Fibroblast of skin of left quadriceps (primary cell): ENCODE measurements around the gene ANO2.

Source experiments
- DNase-seq, 2 experiments: peaks; one replicate each; pipeline ENCODE4 v3.0.0-alpha.2; 2013; ENCODE audit warnings: low read depth in 2 of 2

Gene ANO2

GRCh38 chr12:5778821-5779220 lies 166.2 kb downstream of the ANO2 start:
- DNase-seq: no peak

DNA sequence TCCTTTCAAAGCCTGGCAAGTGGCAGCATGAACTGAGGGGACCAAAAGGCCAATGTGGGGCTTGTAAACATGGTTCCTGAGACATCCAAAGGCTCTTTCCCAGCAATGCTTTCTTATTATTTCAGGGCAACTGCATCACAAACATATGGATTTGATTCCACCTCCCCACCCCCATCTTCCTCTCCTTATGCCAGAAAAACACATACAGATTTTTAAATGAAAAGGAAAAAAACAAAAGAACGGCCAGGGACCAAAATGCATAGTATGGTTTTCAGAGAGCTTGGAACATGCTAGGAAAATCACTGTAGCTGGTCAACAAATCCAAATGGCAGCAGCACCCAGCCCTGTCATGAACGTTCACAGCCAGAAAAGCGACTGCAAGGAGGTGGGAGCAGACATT lies 167.6 kb downstream of the ANO2 start:
- peak in 1 of 2 experiments; percentile 10 for DNase-seq

DNA sequence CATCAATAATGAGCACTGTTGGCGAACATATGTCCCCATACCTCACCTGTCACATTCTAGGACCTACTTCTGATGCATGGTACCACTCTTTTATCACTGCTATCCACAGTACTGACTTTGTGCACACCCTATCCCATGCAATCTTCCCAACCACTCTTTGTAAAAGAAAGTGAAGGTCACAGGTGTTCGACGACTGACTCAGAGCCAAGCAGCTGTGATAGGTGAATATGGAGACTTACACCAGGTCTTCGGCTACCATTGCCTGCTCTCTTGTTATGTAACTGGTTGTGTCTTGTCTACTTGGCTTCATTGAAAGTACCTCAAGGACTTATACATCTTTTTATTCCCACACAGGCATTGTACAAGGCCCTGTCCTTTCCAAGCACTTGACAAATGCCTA lies 169.0 kb downstream of the ANO2 start:
- no peak for DNase-seq

DNA sequence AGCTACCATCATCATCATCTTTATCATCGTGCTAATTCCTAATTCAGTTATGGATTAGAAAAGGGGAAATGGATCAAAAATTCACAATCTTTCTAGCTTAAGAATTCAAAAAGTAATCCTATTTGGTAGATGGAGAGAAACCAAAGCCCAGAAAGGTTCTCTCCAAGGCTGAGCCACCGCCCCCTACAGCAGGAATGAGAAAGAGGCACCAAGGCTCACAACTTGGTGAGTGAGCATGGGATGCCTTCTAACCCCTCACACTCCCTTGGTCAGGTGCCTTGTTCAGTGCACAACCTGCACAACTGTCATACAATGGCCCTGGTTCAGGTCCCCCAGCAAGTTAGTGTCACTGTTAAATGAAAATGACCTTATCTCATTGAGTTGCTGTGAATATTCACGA lies 171.5 kb downstream of the ANO2 start:
- DNase-seq: no peak

DNA sequence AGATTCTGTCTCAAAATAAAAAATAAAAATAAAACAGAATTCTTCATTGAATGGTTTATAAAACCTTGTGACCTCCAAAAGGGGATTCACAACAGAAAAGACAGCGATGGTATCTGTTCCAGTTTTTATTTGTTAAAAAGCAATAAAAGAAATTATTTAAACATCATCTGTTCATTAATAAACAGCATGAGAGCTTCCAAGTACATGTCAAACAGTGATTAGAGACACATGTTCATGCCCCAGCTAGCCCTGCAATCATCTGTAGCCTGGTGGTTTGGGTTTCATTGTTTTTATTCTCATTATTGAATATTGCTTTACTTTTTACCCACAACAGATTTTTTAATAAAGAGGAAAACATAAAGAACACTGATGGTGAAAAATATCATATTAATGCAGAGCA lies 173.3 kb downstream of the ANO2 start:
- DNase-seq: no peak

DNA sequence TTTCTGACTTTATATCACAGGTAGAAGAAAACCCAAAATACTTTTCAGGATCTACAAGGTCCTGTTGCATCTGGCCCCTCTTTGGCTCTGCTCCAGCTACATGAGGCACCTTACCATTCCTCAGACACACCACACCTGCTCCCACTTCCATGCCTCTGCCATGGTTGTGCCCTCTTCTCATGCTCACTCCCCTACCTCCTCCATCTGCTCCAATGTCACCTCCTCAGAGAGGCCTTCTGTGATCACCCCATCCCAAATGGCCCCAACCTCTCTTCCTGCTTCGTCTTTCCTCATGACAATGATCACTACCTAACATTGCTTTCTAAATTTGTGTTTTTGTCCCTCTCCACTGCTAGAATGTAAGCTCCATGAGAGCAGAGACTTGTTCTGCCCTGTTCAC lies 174.3 kb downstream of the ANO2 start:
- DNase-seq: no peak

DNA sequence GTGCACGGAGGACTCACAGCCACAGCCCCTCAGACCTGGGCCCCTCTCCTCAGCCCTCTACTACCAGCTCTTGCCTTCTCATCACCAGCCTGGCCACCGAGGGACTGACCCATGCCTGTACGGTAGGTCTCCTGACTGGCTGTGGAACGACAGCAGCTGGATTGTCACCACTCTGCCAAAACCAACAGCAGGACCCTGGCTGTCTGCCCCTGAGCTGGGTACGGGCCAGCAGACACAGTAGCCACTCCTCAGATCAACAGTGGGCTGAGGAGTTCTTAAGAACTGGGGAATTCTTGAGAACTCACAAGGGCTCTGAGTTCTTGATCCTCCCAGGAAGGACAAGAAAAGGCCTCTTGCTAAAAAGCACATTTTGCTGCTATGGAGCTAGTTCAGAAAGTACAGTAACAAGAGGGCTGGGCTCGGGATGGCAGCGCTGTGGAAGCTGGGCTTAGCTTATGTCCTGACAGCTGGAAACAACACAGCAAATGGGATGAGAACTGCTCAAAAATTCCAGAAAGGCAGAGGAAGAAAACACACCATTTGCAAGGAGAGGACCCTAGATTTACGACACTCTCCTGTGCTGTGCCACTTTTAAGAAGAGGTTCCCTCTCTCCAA lies 176.4 kb downstream of the ANO2 start:
- DNase-seq: no peak

GRCh38 chr12:5768171-5768570 lies 176.9 kb downstream of the ANO2 start:
- DNase-seq: no peak

- no peak for DNase-seq
These were observed 186.7 kb downstream of the ANO2 start for GRCh38 chr12:5758347-5758746.

DNA sequence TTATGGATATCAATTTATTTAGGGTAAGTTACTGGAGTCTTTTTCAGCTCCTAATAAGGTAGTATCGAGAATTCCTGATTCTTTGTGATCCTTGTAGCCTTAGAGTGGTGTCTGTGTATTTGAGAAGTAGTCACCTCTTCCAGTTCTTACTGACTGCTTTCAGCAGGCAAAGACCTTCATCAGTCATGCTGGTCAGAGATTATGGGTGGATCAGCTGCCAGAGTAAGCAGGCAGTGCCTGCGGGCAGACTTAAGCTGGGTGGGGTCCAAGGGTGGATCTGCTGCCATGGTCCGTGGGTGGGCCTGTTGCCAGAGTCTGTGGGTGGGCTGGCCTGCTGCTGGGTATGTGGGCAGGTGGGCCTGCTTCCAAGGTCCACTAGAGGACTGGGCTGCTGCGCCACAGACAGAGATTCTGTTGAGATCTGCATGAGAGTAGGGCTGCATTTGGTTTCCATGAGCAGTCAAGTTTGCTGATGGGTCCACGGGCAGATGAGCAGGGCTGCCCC lies 188.7 kb downstream of the ANO2 start:
- no peak for DNase-seq

DNA sequence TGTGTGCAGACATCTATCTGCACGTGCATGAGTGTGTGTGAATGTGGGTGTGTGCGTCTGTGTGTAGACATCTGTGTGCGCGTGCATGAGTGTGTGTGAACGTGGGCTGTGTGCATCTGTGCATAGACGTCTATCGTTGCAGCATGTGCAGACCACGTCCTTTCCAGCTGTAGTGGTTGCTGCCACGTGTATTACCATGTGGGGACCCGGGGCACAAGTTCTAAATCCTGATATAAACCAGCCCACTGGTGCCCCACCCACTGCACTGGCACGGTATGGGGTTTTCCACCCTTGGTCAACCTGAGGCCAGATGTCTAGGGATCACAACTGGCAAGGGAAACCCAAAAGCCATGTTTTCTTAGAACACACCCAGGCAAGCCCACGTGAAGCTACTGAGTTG lies 197.0 kb downstream of the ANO2 start:
- no peak for DNase-seq

DNA sequence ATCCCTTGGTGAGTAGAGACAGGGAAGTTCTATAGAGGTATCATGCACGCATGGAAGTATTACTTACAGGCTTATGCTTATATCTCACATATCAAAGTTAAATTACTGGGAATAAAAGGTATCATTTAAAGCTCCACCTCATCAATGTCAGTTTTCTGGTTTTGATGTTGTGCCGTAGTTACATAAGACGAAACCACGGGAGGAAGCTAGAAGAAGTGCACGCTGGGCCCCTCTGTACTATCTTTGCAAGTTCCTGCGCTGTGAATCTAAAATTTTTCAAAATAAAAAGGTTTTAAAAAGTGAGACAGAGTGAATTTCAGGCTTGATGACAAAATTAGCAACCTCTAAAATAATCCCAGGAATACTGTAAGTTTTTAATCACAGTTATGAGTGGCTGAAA lies 198.1 kb downstream of the ANO2 start:
- no peak for DNase-seq

DNA sequence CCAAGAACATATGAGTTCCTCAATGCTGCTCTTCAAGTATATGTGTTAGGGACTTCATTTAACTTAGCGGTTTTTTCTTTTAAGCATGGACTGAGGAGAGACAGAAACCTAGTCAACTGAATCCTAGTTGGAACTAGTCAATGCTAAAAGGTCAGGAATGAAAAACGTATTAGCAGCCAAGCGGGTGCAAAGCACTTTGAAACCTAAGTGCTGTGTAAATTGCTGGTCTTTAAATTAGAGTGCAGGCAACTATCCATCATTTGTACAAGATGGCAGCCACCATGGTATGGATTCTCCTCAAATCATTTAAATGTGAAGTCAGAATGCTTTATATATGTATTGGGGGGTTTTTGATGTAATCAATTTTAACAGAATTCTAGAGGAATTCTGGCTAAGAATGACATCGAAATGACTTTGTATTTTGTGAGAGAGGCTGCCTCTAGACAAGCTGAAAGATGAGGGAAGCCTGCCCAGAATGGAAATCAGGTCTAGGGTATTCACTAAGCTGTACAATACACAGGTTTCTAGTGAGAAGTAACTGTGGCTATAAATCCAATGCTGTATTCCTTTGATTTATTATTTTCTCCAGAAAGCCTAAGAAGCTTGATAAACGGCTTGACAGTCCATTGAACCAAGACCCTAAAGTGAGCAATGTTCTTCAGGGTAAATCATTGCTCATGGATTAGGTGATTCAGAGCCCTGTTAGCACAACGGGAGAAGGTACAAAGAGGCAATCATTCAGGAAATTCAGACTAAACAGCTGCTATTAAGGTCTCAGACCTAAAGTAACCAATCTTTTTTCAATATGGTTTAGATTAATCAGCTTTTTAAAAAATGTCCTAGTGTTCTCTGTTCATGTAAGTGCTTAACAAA lies 198.8 kb downstream of the ANO2 start:
- no peak for DNase-seq

GRCh38 chr12:5745251-5745888 lies 199.7 kb downstream of the ANO2 start:
- DNase-seq: peak; percentile 55 to 56

DNA sequence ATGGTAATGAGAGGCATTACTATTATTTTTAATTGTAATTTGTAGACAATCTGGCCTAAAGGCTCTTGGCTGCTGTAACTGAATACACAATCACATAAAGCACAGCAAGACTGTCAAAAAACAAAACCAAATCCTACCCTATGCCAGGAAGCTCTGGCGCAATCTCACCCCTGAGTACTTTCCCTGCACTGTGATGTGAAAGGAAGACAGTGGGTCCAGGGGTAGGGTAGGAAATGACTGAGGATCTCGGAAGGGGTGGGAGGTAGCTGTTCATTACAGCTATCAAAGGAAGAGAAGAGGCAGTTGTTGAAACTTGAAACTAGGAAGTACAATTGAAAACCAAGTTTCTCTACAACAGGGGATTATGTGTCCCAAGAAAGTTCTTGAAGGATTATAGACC lies 202.8 kb downstream of the ANO2 start:
- no peak for DNase-seq

GRCh38 chr12:5739917-5740316 lies 205.1 kb downstream of the ANO2 start:
- no peak for DNase-seq

DNA sequence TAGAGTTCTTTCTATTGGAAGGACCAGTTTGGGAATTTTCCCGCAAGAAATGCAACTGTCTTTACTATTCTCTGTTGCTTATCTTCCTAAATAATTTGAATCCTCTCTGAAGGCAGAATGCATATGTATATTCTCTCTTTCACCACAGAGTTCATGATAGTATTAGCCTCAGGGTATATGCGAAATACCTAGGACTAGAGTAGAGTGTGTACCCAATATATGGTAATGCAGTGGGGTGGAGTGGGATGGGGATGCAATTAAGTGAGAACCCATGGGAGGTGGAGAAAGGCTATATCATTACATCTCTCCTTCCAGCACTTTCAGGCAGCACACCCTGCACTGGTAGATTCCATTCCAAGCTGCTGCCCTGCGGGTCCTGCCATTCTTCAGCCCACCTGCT lies 207.3 kb downstream of the ANO2 start:
- no peak for DNase-seq

DNA sequence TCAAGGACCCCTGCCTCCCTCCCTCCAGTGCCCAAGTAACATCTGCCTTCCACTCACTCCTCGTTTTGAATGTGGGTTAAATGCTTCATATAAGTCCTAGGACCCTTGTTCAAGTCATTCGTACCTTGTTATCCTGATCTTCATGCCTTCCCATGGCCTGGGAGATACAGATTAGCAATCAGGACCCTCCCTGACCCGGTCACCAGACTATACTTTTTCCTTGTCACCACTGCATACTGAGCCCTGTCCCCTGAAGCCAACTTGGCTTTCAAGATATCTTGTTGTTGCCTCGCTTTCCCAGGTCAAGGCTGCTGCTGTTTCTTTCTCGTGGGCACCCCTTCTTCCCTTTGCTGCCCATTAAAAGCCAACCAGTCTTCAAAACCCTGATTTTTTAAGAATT lies 208.5 kb downstream of the ANO2 start:
- DNase-seq: no peak

DNA sequence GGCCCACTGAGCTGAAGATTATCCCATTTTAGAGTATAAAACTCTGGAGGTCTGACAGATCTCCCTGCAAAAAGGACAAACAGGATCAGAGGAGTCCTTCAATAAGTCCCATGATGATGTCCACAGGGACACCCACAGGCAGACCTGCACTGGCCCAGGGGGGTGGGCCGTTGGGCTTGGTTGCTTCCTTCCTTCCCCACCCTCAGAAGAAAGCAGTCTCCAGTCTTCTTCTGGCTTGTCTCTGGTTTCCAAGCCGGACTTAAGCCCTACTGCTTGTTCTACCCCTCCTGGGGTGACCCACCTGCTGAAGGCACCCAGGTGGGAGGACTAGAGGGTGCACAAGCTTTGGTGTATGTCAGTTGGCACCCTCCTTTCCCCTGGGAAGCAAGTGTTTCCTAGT lies 209.0 kb downstream of the ANO2 start:
- no peak for DNase-seq

DNA sequence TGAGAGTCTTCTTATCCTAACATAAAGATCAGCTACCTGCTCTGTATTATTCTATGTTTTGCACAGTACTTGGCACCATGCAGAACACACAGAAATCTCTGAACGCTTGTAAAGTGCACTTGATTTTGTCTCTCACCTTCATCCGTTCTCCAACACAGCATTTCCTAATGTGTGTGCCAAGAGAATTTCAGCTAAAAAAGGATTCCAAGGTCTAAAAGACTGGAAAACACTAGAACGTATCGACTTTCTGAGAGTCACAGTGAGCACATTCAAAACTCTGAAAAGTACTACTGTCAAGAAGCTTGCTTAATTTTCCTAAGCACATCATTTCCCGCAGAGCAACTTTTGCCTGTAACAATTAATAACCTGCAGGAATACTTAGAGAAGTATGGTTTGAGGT lies 211.1 kb downstream of the ANO2 start:
- DNase-seq: no peak

DNA sequence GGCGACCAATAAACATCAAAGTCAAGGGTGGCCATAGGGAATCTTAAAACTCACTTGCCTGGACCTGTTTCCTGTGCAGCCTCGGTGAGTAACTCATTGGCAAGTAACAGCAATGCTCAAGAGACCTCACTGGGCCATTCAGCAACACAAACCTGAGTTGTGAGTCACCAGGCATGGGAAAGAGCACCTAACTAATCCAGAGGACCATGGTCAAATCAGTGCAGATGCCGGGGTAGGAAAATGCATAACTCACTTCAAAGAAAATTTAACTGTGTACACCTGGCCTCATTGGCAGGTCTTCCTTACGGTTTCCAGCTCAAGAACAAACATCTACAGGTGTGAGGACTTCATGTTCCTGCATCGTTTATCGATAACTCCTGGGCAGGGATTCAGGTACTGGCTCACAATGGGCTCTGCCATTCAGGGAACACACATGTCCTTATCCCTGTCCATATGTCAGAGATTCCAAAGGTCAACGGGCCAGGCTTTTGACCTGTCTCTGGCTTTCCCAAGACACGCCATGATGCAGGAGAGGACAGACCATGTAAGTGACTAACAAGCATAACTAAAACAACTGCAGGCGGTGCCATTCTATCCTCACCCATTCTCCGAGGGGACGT lies 211.8 kb downstream of the ANO2 start:
- DNase-seq: no peak

DNA sequence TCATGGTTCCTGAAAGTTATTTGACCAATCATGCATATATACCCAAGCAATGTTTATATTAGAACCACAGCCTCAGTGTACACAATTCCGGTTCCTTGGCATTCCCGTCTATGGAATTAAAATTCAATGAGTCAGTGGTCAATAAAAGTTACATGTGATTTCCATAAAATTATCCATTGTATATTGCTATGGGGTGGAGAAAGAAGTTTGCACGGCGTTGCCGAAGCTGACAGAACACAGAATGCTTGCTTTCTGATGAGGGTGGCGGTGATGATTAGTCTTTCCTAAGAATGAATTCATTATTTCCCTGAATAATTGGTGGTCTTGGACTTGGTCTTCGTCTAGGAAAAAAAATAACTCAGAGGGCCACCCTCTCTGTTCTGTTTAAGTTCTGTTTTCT lies 214.1 kb downstream of the ANO2 start:
- DNase-seq: peak; percentile 21 to 23
